Measurements from ENCODE around the gene ALDH1B1.

Gene ALDH1B1

DNA sequence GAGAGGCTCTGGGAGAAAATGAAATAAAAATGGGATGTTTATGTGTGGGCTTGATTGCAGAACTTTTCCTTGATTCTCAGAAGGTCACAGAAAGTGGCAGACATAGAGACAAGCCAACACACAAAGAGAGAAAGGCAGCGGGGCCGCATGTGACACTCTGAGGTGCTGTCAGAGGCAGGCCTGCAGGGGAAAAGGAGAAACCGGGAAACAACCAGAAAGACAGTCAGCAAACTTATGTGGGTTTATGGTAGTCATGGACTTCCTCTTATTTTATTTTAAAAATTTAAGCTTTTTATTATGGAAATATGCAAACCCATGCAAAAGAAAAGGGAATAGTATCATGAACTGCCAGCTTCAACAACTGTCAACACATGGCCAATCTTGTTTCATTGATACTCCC is 48.0 kb downstream of the ALDH1B1 start:
- no peak for ATAC-seq
- DNase-seq, result no peak

DNA sequence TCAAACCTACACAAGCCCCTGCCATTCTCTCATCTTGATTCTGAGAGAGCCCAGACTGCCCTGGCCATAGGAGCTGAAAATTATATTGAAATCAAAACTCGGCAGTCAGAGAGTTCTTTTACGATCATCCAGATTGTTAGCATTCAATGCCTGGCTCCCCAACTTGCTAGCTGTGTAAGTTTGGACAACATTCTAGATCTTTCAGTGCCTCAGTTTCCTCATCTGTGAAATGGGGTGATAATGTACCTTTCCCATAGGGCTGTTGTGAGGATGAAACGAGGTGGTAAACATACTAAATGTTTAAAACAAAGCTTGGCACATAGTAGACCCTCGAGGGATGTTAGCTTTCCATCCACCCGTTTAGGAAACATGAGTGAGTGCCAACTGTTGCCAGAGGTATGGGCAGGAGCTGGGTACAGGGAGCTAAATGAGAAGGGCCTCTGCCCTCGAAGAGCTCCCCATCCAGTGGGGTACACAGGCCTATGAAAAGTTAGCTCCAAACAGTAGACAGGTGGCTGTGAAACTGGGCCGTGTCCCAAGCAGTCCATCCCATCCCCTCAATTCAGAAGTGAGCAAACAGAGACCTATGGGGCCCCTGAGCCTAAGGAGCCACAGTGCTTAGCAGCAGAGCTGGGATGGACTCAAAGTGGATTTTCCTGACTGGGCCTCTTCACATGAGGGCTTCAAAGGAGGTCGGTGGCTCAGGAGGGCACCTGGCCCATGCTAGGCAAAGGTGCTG is 49.0 kb downstream of the ALDH1B1 start:
- DNase-seq (no peak), ATAC-seq (no peak)

DNA sequence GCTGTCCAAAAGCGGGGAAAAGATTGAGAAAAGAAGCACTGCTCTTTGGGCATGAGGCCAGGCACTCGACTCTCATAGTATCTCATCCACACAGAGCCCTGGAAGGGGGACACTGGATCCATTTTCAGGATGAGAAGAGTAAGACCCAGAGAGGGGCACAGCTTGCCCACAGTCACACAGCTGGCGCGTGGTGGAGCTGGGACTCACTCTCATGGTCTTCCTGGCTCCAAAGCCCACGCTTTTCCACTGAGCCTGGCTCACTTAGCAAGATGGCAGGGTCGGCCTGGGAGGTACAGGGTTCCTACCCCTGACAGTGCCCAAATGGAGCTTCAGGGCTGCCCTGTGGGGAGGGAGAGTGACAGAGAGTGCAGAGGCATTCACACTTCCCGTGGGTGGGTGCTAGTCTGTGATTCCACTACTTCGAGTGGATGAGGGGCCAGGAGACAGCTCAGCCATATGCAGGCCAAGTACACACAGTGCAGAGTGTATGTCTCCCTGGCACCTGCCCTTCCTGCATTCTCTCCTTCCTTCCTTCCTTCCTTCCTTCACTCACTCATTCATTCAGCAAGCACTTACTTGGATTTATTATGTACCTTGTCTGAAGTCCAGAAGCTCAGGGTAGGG is 50.1 kb downstream of the ALDH1B1 start:
- no peak for ATAC-seq

DNA sequence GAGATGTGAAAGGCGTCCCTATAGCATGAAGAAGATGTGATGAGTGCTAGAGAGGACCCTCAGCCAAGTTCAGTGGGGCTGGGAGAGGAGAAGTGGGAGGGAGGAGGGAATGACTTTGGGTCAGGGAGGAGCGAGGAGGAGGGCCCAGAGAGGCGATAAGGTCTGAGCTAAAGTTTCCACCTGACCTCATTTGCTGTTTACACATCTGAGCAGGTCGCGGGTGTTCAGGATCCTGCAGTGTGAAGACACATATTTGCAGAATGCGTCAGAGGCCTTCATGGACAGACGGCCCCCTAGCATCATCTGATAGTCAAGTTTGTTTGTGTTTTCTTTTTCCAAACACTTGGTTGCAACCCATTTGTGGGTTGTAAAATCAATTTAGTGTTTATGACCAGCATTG is 50.7 kb downstream of the ALDH1B1 start:
- DNase-seq, result no peak
- no peak for ATAC-seq

More for the DNA sequence above, 50.1 kb downstream of the ALDH1B1 start:
- DNase-seq, result no peak

DNA sequence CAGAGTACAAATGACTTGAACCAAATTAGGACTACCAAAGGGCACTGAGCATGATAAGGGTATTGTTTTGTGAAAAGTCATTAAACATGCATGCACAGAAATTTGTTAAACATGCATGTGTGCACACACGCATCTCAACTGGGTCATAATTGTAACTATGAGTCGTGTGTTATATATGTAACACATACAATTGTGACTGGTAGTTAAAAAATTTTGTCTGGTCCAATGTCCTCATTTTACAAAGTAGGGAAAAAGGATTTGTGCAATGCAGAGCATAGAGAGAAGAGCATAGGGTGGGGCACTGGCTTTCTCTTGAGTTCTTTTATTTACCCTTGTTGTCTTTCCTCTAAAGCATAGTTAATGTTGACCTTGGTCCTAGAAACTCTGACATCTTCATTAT is 51.1 kb downstream of the ALDH1B1 start:
- ATAC-seq (no peak), DNase-seq (no peak)

- ATAC-seq, result no peak
- no peak for DNase-seq
Observed at GRCh38 chr9:38445154-38446043, 52.9 kb downstream of the ALDH1B1 start.

GRCh38 chr9:38447703-38448102 is 55.2 kb downstream of the ALDH1B1 start:
- no peak for ATAC-seq
- DNase-seq, result no peak

Data from stimulated activated naive CD8-positive, alpha-beta T cell treated with anti-CD3 and anti-CD28 coated beads, Interleukin-15, Interleukin-2, amounts not matched to agents 100 U/mL and 50 U/mL, for 24 hours (primary cell).